ENCODE measurements around the gene SPANXN2.
"Not testable (repeated sequence)": the region's sequence is repeated elsewhere in the genome, so short reads cannot be mapped to it uniquely, and the experiment has no call there.

The SPANXN2 gene, protein sequence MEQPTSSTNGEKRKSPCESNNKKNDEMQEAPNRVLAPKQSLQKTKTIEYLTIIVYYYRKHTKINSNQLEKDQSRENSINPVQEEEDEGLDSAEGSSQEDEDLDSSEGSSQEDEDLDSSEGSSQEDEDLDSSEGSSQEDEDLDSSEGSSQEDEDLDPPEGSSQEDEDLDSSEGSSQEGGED

DNA sequence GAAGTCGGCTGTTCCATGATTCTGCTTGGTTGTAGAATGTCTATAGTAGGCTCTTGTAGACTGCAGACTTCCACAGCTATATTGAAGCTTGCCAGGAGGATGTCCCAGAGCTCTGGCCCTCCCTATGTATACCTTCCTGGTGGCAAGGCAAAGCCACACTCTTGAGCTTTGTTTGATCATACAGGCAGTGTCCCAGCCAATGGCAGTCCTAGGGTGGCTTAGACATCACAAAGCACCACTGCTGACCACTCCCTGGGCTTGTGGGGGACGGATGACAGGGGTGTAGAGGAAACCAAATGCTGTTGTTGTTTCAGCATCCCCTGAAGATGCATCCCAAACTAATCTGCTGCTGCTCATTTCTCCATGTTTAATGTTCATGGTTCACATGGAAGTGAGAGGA, at the start of gene SPANXN2:
Gene SPANXN2 (minus strand): TSS at position 101 of the 400 bp plus-strand sequence. CDS start 84 bp downstream, at position 17.
- not testable (repeated sequence) for DNase-seq

DNA sequence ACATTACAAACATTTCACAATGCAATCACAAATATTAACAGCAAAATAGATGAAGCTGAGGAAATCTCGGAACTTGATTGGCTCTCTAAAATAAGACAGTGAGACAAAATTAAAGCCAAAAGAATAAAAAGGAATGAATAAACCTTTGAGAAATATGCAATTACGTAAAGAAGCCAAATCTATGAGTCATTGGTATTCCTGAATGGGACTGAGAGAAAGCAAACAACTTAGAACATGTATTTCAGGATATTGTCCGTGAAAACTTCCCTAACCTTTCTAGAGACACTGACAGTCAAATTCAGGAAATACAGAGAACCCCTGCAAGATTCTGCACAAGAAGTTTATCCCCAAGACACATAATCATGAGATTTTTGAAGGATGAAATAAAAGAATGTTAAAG, 48.4 kb upstream of the SPANXN2 start:
- no peak for DNase-seq

DNA sequence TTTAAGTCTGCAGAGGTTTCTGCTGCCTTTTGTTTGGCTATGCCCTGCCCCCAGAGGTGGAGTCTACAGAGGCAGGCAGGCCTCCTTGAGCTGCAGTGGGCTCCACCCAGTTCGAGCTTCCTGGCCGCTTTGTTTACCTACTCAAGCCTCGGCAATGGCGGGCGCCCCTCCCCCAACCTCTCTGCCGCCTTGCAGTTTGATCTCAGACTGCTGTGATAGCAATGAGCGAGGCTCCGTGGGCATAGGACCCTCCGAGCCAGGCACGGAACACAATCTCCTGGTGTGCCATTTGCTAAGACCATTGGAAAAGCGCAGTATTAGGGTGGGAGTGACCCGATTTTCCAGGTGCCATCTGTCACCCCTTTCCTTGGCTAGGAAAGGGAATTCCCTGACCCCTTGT, 47.2 kb upstream of the SPANXN2 start:
- DNase-seq = not testable (repeated sequence)

DNA sequence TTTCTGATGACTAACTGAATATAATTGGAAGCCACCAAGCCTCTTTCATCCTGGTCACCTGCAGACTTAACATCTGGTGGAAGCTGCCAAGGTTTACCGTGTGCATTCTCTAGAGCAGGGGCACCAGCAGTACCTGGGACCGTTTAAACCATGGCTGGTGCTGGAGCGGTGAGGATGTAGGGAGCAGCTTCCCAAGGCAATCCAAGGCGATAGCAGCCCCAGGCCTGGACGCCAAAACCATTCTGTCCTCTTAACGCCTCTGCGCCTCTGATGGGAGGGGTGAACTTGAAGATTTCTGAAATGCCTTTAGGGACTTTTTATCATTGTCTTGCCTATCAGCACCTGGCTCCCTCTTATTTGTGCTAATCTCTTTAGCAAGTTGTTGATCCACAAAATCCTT, 37.3 kb upstream of the SPANXN2 start:
- no peak for DNase-seq

DNA sequence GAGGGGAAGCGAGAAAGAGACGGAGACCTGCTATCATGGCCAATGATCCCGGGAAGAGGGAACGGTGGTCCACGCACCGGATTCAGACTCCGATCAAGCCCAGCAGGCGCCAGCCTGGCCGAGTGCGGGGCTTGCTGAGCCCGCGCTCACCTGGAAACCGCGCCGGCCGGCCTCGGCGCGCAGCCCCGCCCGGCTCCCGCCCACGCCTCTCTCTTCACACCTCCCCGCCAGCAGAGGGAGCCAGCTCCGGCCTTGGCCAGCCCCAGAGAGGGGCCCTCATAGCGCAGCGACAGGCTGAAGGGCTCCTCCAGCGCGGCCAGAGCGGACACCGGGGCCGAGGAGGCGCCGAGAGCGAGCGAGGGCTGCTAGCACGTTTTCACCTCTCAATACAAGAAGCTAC, 36.8 kb upstream of the SPANXN2 start:
- DNase-seq = no peak

DNA sequence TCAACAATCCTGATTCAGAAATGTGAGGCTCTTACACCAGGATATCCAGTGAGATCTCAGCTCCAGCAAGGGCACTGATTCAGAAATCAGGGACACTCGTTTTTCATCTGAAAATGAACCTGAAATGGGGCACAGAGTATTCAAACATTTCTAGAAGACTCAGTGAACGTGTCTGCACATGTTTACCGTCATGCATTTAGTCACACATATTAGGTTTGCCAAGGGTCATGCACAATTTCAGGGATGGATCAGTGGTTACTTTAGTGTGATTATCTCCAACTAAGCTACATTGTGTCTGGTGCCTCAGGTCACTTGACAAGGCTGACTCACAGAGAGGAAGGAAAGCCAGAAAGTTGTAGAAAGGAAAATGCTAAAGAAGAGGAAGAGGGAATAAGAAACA, 33.6 kb upstream of the SPANXN2 start:
- no peak for DNase-seq

DNA sequence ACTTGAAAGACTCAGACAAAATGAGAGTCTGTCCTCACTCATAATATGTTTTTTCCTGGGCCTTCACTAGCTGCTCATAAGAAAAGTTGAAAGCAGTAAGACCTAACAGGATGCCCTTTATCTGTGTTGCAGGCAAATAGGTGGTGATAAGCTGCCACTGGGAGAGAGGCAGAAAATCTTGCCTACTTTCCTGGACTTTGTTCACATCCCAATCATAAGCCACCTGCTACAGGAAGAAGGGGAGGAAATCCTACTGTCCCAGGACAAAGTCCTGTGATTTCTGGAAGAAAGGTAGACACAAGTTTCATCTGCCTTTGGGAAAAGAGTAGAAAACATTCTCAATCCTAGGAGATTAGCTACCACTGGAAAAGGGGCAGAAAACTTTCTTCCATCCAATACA, 13.3 kb upstream of the SPANXN2 start:
- no peak for DNase-seq

DNA sequence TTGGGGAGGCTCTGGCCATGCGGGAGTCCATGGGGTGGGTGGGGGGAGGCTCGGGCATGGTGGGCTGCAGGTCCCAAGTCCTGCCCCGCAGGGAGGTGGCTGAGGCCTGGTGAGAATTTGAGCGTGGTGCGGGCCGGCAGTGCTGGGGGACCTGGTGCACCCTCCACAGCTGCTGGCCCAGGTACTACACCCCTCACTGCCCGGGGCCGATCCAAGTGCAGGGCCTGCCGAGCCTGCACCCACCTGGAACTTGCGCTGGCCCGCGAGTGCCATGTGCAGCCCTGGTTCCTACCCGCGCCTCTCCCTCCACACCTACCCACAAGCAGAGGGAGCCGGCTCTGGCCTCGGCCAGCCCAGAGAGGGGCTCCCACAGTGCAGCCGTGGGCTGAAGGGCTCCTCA, 5.7 kb upstream of the SPANXN2 start:
- DNase-seq = no peak

DNA sequence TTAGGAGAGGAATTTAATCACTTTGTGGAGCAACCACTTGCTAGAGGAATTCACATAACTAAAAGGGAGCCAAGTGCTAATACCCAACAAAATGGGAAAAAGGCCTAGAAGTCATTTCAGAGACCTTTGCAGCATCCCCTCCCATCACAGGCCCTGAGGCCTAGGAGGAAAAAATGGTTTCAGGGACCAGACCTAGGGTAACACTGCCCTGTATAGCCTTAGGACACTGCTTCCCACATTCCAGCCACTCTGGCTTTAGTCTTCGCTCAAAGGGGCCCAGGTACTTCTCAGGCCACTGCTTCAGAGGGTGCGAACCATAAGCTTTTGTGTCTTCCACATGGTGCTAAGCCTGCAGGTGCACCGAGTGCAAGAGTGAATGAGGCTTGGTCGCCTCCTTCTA, 19.1 kb downstream of the SPANXN2 start:
- no peak for DNase-seq

DNA sequence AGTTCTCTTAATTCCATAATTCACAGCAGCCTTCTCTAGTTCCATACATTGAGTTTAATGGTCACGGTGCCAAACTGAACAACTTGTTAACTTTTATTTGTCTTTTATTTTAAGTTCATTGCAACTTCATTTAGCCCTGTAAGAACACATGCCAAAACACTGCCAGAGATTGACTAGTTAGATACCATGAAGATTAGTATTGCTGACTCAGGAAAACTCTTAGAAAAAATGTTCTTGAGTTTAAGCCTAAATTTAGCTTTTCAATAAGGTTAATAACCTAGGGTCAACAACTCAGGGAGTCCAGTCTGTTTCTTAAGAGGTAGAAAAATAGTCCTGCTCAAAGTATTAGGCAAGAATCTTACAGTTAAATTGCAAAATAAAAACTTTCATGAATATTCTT, 25.7 kb downstream of the SPANXN2 start:
- no peak for DNase-seq

DNA sequence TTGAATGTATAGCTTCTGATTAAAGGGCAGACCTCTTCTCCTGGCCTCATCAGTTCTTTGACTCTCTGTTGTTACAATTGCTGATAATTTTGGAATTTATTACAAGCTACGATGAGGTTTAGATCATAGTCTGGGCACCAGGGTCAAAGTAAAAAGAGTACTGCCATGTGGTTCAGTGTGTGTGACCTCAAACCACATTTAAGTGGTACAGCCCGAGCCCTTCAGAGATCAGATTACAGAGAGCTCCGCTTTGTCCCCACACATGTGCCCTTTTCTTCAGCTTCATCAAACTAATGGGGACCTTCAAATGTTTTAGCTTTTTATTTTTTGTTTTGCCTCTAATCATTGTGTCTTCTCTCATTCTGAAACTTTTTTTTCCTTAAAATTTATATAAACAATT, 37.1 kb downstream of the SPANXN2 start:
- no peak for DNase-seq

DNA sequence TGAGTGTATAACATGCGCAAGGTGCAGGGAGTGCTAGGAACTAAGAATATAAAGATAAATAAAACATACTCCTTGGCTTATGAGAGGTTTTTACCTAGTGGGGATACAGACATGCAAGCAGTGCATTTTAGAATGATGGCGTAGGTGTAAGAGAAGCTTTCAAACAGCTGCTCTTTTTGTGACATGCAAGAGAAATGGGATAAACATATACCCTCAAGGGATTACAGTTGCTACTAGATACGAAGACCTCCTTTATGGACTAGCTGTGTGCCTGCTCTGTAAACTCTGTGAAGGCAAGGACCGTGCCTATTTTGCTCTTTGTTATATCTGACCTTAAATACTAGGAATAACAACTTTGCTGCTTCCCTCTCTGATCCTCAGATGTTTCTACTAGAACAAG, 45.6 kb downstream of the SPANXN2 start:
- DNase-seq = no peak

DNA sequence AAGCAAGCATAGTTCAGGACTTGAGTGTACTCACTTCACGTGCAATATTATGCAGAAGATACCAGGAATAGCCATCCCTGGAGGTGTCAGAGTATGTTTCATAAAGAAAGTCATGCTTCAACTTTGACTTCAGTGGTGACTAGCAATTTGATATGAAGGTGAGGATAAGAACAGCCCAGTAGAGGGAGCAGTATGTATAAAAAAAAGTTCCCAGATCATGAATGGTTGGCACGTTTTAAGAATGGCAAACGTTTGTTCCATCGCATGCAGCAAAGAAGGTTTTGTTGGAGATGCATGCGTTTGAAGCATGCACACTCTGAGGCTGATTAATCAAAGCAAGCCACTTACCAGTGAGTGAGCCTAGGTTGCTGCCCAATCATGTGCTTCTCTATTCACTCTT, 51.2 kb downstream of the SPANXN2 start:
- DNase-seq = no peak

DNA sequence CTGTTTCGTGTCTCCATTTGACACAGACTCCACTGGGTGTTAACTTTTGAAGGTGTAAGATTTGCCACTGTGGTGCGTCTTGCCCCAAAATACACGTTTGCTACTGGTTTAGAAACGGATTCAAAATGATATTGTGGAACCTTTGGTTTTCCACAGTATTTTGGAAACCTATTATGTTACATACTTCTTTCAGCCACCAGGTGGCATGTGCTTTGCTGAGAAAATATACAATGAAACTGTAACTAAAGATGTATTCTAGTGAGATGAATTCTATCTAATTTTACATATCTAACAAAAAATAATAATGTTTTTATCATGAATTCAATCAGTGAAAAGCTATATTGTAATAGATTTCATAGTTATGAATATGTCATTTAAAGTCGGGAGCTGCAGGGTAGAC, 56.2 kb downstream of the SPANXN2 start:
- no peak for DNase-seq

DNA sequence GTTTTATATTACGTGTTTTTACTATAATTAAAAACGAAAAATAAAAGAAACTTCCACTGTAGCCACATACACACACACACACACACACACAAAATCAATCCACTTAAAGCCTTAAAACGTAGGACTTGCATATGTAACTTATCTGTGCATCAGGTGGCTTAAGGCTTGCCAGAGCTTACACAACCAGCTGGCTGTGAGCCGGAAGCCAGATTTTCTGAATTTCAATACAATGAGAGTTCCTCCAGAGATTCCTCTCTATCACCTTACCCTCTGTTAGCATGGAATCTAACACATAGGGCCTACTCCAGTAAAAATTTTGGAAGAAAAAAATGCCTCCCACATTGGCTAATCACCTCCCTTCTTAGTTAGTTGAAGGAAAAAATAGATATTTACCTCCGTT, 56.8 kb downstream of the SPANXN2 start:
- no peak for DNase-seq
